Measurements from ENCODE around the gene IQGAP2.

The IQGAP2 gene

GRCh38 chr5:76608833-76609232, 205.7 kb downstream of the IQGAP2 start:
- Histone ChIP-seq H3K27me3 (ENCODE audit: control insufficient read depth, insufficient read depth, low read length) (no peaks in the 10 kb centered on the region), H3K4me2 (ENCODE audit: low read length) (no peak overlapping the region), H3K4me3 (ENCODE audit: low read depth, low read length) (no peak overlapping the region), H3K4me1 (no peaks in the 10 kb centered on the region), H3K79me2 (no peaks in the 10 kb centered on the region), H3K9ac (no peak overlapping the region), H3K27ac (no peak overlapping the region), H3K9me3 (ENCODE audit: control insufficient read depth, low read length) (no peaks in the 10 kb centered on the region), H2AFZ (no peak overlapping the region), H3K36me3 (ENCODE audit: control insufficient read depth, insufficient read depth, low read length) (no peaks in the 10 kb centered on the region)
- TF ChIP-seq, protein P1, sequence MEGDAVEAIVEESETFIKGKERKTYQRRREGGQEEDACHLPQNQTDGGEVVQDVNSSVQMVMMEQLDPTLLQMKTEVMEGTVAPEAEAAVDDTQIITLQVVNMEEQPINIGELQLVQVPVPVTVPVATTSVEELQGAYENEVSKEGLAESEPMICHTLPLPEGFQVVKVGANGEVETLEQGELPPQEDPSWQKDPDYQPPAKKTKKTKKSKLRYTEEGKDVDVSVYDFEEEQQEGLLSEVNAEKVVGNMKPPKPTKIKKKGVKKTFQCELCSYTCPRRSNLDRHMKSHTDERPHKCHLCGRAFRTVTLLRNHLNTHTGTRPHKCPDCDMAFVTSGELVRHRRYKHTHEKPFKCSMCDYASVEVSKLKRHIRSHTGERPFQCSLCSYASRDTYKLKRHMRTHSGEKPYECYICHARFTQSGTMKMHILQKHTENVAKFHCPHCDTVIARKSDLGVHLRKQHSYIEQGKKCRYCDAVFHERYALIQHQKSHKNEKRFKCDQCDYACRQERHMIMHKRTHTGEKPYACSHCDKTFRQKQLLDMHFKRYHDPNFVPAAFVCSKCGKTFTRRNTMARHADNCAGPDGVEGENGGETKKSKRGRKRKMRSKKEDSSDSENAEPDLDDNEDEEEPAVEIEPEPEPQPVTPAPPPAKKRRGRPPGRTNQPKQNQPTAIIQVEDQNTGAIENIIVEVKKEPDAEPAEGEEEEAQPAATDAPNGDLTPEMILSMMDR (IDR thresholded peaks at IDR 0.05): no peak

GRCh38 chr5:76610196-76610595, 207.1 kb downstream of the IQGAP2 start:
- Histone ChIP-seq H2AFZ (no peak overlapping the region), H3K4me2 (ENCODE audit: low read length) (no peak overlapping the region), H3K36me3 (ENCODE audit: control insufficient read depth, insufficient read depth, low read length) (no peaks in the 10 kb centered on the region), H3K9me3 (ENCODE audit: control insufficient read depth, low read length) (no peaks in the 10 kb centered on the region), H3K79me2 (no peaks in the 10 kb centered on the region), H3K27ac (no peak overlapping the region), H3K4me3 (ENCODE audit: low read depth, low read length) (no peak overlapping the region), H3K9ac (no peak overlapping the region), H3K27me3 (ENCODE audit: control insufficient read depth, insufficient read depth, low read length) (no peaks in the 10 kb centered on the region), H3K4me1 (no peaks in the 10 kb centered on the region)
- TF ChIP-seq, protein P1 (IDR thresholded peaks at IDR 0.05): no peak

GRCh38 chr5:76612942-76613341, 209.9 kb downstream of the IQGAP2 start:
- TF ChIP-seq, protein P1 (IDR thresholded peaks at IDR 0.05): no peak

GRCh38 chr5:76615759-76616158, 212.7 kb downstream of the IQGAP2 start:
- Histone ChIP-seq H2AFZ (no peak overlapping the region), H3K4me1 (no peaks in the 10 kb centered on the region), H3K27me3 (ENCODE audit: control insufficient read depth, insufficient read depth, low read length) (no peaks in the 10 kb centered on the region)

More at GRCh38 chr5:76612942-76613341, 209.9 kb downstream of the IQGAP2 start:
- Histone ChIP-seq H3K9ac (no peak overlapping the region), H3K4me2 (ENCODE audit: low read length) (no peak overlapping the region), H2AFZ (no peak overlapping the region), H3K27me3 (ENCODE audit: control insufficient read depth, insufficient read depth, low read length) (no peaks in the 10 kb centered on the region), H3K4me1 (no peaks in the 10 kb centered on the region), H3K36me3 (ENCODE audit: control insufficient read depth, insufficient read depth, low read length) (no peaks in the 10 kb centered on the region), H3K4me3 (ENCODE audit: low read depth, low read length) (no peak overlapping the region), H3K79me2 (no peaks in the 10 kb centered on the region), H3K27ac (no peak overlapping the region), H3K9me3 (ENCODE audit: control insufficient read depth, low read length) (no peaks in the 10 kb centered on the region)

DNA sequence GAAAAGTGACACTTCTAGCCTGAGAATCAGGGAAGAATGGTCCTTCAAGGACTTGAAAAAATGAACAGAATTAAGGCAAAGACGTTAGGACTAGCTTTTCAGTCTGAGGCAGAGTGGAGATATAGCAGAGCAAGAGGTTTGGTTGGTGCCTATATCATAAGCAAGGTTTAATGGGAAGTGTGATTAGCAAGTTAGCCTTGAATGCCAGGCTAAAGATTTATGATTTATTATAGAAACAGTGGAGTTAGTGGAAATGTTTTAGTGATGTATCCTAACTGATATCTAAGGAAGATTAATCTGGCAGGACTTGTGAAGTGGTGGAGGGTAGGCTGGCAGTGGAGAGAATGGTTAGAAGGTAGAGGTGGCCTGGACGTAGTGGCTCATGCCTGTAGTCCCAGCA, 213.1 kb downstream of the IQGAP2 start:
- Histone ChIP-seq H3K4me3 (ENCODE audit: low read depth, low read length) (no peak overlapping the region), H3K9me3 (ENCODE audit: control insufficient read depth, low read length) (no peaks in the 10 kb centered on the region), H3K79me2 (no peaks in the 10 kb centered on the region), H3K27ac (no peak overlapping the region), H3K4me1 (no peaks in the 10 kb centered on the region), H3K36me3 (ENCODE audit: control insufficient read depth, insufficient read depth, low read length) (no peaks in the 10 kb centered on the region), H3K9ac (no peak overlapping the region), H2AFZ (no peak overlapping the region), H3K4me2 (ENCODE audit: low read length) (no peak overlapping the region), H3K27me3 (ENCODE audit: control insufficient read depth, insufficient read depth, low read length) (no peaks in the 10 kb centered on the region)
- TF ChIP-seq, protein P1 (IDR thresholded peaks at IDR 0.05): no peak

More at GRCh38 chr5:76615759-76616158, 212.7 kb downstream of the IQGAP2 start:
- TF ChIP-seq, protein P1 (IDR thresholded peaks at IDR 0.05): no peak
- Histone ChIP-seq H3K9ac (no peak overlapping the region), H3K4me2 (ENCODE audit: low read length) (no peak overlapping the region), H3K27ac (no peak overlapping the region), H3K79me2 (no peaks in the 10 kb centered on the region), H3K4me3 (ENCODE audit: low read depth, low read length) (no peak overlapping the region), H3K9me3 (ENCODE audit: control insufficient read depth, low read length) (no peaks in the 10 kb centered on the region), H3K36me3 (ENCODE audit: control insufficient read depth, insufficient read depth, low read length) (no peaks in the 10 kb centered on the region)
